ENCODE data around the gene RBMS3.
"Not testable (repeated sequence)": the region's sequence is repeated elsewhere in the genome, so short reads cannot be mapped to it uniquely, and the experiment has no call there.

The RBMS3 gene

GRCh38 chr3:29280404-29281093 lies at the start of gene RBMS3:
Gene RBMS3, plus strand, starts transcription at chr3:29281071.
- peak; percentile 31 to 40 for DNase-seq

GRCh38 chr3:29233126-29233525 lies 47.7 kb upstream of the RBMS3 start:
- DNase-seq, result not testable (repeated sequence)

- no peak for DNase-seq
Measured at GRCh38 chr3:29236146-29236840, 44.6 kb upstream of the RBMS3 start.

- DNase-seq, result no peak
Measured at GRCh38 chr3:29239376-29239775, 41.5 kb upstream of the RBMS3 start.

GRCh38 chr3:29240248-29240647 lies 40.6 kb upstream of the RBMS3 start:
- DNase-seq, result peak; percentile 24 to 31

GRCh38 chr3:29240887-29241286 lies 40.0 kb upstream of the RBMS3 start:
- DNase-seq, result no peak

GRCh38 chr3:29241855-29242254 lies 39.0 kb upstream of the RBMS3 start:
- DNase-seq, result no peak

- DNase-seq, result no peak
Measured at GRCh38 chr3:29242296-29242695, 38.6 kb upstream of the RBMS3 start.

GRCh38 chr3:29245441-29245840 lies 35.4 kb upstream of the RBMS3 start:
- no peak for DNase-seq

- DNase-seq, result no peak
Measured at GRCh38 chr3:29247088-29247745, 33.7 kb upstream of the RBMS3 start.

GRCh38 chr3:29249829-29250345 lies 31.0 kb upstream of the RBMS3 start:
- DNase-seq, result no peak

- DNase-seq, result no peak
Measured at GRCh38 chr3:29255854-29256696, 24.8 kb upstream of the RBMS3 start.

GRCh38 chr3:29258161-29258560 lies 22.7 kb upstream of the RBMS3 start:
- DNase-seq, result no peak

- DNase-seq, result no peak
Measured at GRCh38 chr3:29261119-29261518, 19.8 kb upstream of the RBMS3 start.

- no peak for DNase-seq
Measured at GRCh38 chr3:29263476-29263875, 17.4 kb upstream of the RBMS3 start.

GRCh38 chr3:29265509-29266072 lies 15.3 kb upstream of the RBMS3 start:
- no peak for DNase-seq

GRCh38 chr3:29267226-29267625 lies 13.6 kb upstream of the RBMS3 start:
- no peak for DNase-seq

- no peak for DNase-seq
Measured at GRCh38 chr3:29268651-29269050, 12.2 kb upstream of the RBMS3 start.

- no peak for DNase-seq
Measured at GRCh38 chr3:29270752-29271151, 10.1 kb upstream of the RBMS3 start.

GRCh38 chr3:29271475-29271874 lies 9.4 kb upstream of the RBMS3 start:
- no peak for DNase-seq

GRCh38 chr3:29274667-29275066 lies 6.2 kb upstream of the RBMS3 start:
- DNase-seq, result no peak

- DNase-seq, result no peak
Measured at GRCh38 chr3:29275309-29275708, 5.6 kb upstream of the RBMS3 start.

- no peak for DNase-seq
Measured at GRCh38 chr3:29277249-29277648, 3.6 kb upstream of the RBMS3 start.
